Fibroblast of lung (primary cell): Measurements from ENCODE around the gene TLL1. TPM values are rescaled to one million over a fixed set of nuclear protein-coding genes. Genes with fewer than 3 reads are reported as not detected.

Source experiments
- DNase-seq, 2 donors: peaks; one replicate each; pipeline versions ENCODE4 v3.0.0 to v3.0.0-alpha.2; 2010; ENCODE audit warnings: low read depth in 2 of 2
- H2AFZ ChIP-seq: 2 replicates; pipeline ENCODE4 v1.5.1; 2012; ENCODE audit warnings: low read length, control low read depth, inconsistent platforms
- H3K27ac ChIP-seq: 2 replicates; pipeline ENCODE4 v1.5.1; 2011; ENCODE audit warnings: low read length, control low read depth; ENCODE audit not compliant: insufficient read depth
- H3K27me3 ChIP-seq: 2 replicates; pipeline ENCODE4 v1.5.1; 2011; ENCODE audit warnings: mild to moderate bottlenecking, low read length; ENCODE audit not compliant: control insufficient read depth, insufficient read depth
- H3K36me3 ChIP-seq: 2 replicates; pipeline ENCODE4 v1.5.1; 2011; ENCODE audit warnings: low read length; ENCODE audit not compliant: control insufficient read depth, insufficient read depth
- H3K4me1 ChIP-seq: 2 replicates; pipeline ENCODE4 v1.5.1; 2011; ENCODE audit warnings: low read length; ENCODE audit not compliant: control insufficient read depth, insufficient read depth; ENCODE audit errors: extremely low read depth
- H3K4me2 ChIP-seq: 2 replicates; pipeline ENCODE4 v1.5.1; 2011; ENCODE audit warnings: low read length, control low read depth; ENCODE audit not compliant: insufficient read depth; ENCODE audit errors: extremely low read depth
- H3K4me3 ChIP-seq, 4 experiments: fragments of 200-600 bp in 1 of 4; sonication (generic) in 1 of 4; replicated peaks in 1 of 4; 2 replicates each; pipeline ENCODE4 v1.5.1; 2011 to 2016; ENCODE audit warnings: low read length in 4 of 4, low read depth in 3 of 4, mild to moderate bottlenecking in 3 of 4, control low read depth in 2 of 4, inconsistent platforms in 1 of 4, mixed read lengths in 1 of 4; ENCODE audit not compliant: insufficient read depth in 1 of 4; ENCODE audit errors: control extremely low read depth in 1 of 4
- H3K79me2 ChIP-seq: 2 replicates; pipeline ENCODE4 v1.5.1; 2012; ENCODE audit warnings: mild to moderate bottlenecking, low read length, inconsistent platforms; ENCODE audit not compliant: control insufficient read depth, insufficient read depth
- H3K9ac ChIP-seq: 2 replicates; pipeline ENCODE4 v1.5.1; 2011; ENCODE audit warnings: mild to moderate bottlenecking, low read length, control low read depth; ENCODE audit not compliant: insufficient read depth
- H3K9me3 ChIP-seq: 2 replicates; pipeline ENCODE4 v1.5.1; 2012; ENCODE audit warnings: low read depth, low read length; ENCODE audit not compliant: control insufficient read depth, insufficient read depth
- H4K20me1 ChIP-seq: 2 replicates; pipeline ENCODE4 v1.5.1; 2011; ENCODE audit warnings: low read length; ENCODE audit not compliant: control insufficient read depth, insufficient read depth; ENCODE audit errors: extremely low read depth
- CTCF ChIP-seq, 2 donors: IDR thresholded peaks in 1 of 2; conservative IDR thresholded peaks in 1 of 2; 1 replicate in 1 of 2; 2 replicates in 1 of 2; pipeline ENCODE4 v1.5.1; 2011 to 2012; ENCODE audit warnings: low read length in 2 of 2, control low read depth in 1 of 2, inconsistent platforms in 1 of 2, low read depth in 1 of 2, mild to moderate bottlenecking in 1 of 2
- EZH2 ChIP-seq: IDR thresholded peaks from 2 replicates; pipeline ENCODE4 v1.5.1; 2012; ENCODE audit warnings: low read length, control low read depth, mild to moderate bottlenecking; ENCODE audit errors: missing control alignments
- polyA plus RNA-seq, 2 donors: library from polyadenylated mRNA; depleted of rRNA in 1 of 2; stranded (reverse) in 1 of 2; unstranded in 1 of 2; fragments of >200 nt; gene quantifications; 2 replicates each; pipeline ENCODE4 v1.2.1, GENCODE V29; 2011 to 2012; ENCODE audit warnings: missing spikeins in 1 of 2
- total RNA-seq: library from RNA; depleted of rRNA; stranded (reverse); fragments of >200 nt; gene quantifications from 2 replicates; pipeline ENCODE4 v1.2.1, GENCODE V29; 2014

TLL1 gene
- total and polyA plus RNA-seq, 2 donors (not counting 1 experiment from before 2014, with no cell fraction given), result 0.33 to 2.7 TPM

GRCh38 chr4:165909947-165910346 lies 36.9 kb downstream of the TLL1 start:
- DNase-seq, result no peak
- no peaks in the 10 kb centered on the region for H3K79me2 ChIP-seq
- TF ChIP-seq CTCF (conservative IDR thresholded peaks at IDR 0.05 in 1 of 2, IDR thresholded peaks at IDR 0.05 in 1 of 2; ENCODE audit: low read depth in 1 of 2, low read length in 2 of 2) (no peak), EZH2 (no peak)
- H3K4me2 ChIP-seq, result no peak overlapping the region
- H3K27me3 ChIP-seq, result no peaks in the 10 kb centered on the region
- H3K4me1 ChIP-seq, result no peaks in the 10 kb centered on the region
- no peak overlapping the region for H3K9ac ChIP-seq
- no peaks in the 10 kb centered on the region for H3K36me3 ChIP-seq
- no peak overlapping the region for H3K4me3 ChIP-seq
- no peak overlapping the region for H3K27ac ChIP-seq
- no peak overlapping the region for H2AFZ ChIP-seq
- H3K9me3 ChIP-seq, result no peaks in the 10 kb centered on the region
- no peaks in the 10 kb centered on the region for H4K20me1 ChIP-seq

- no peaks in the 10 kb centered on the region for H3K79me2 ChIP-seq
- H3K4me1 ChIP-seq, result no peaks in the 10 kb centered on the region
- no peaks in the 10 kb centered on the region for H3K36me3 ChIP-seq
- H3K4me3 ChIP-seq, result no peak overlapping the region
- no peak for DNase-seq
- no peaks in the 10 kb centered on the region for H4K20me1 ChIP-seq
- no peak overlapping the region for H3K9ac ChIP-seq
- no peak overlapping the region for H2AFZ ChIP-seq
- H3K9me3 ChIP-seq, result no peaks in the 10 kb centered on the region
- H3K27ac ChIP-seq, result no peak overlapping the region
- H3K27me3 ChIP-seq, result no peaks in the 10 kb centered on the region
- H3K4me2 ChIP-seq, result no peak overlapping the region
- no peak for TF ChIP-seq EZH2
- TF ChIP-seq CTCF (conservative IDR thresholded peaks at IDR 0.05 in 1 of 2, IDR thresholded peaks at IDR 0.05 in 1 of 2; ENCODE audit: low read depth in 1 of 2, low read length in 2 of 2), result no peak
Observed at GRCh38 chr4:165915215-165915614, 42.2 kb downstream of the TLL1 start.

GRCh38 chr4:165921546-165921945 lies 48.5 kb downstream of the TLL1 start:
- Histone ChIP-seq H4K20me1 (no peaks in the 10 kb centered on the region), H3K36me3 (no peaks in the 10 kb centered on the region), H3K4me1 (no peaks in the 10 kb centered on the region), H3K27me3 (no peaks in the 10 kb centered on the region), H2AFZ (no peak overlapping the region), H3K9ac (no peak overlapping the region), H3K9me3 (no peaks in the 10 kb centered on the region), H3K4me2 (no peak overlapping the region), H3K79me2 (no peaks in the 10 kb centered on the region), H3K4me3 (no peak overlapping the region), H3K27ac (no peak overlapping the region)
- no peak for TF ChIP-seq EZH2
- TF ChIP-seq CTCF (conservative IDR thresholded peaks at IDR 0.05 in 1 of 2, IDR thresholded peaks at IDR 0.05 in 1 of 2; ENCODE audit: low read depth in 1 of 2, low read length in 2 of 2), result no peak
- no peak for DNase-seq
